Measurements from ENCODE around the gene NRK.
"Not testable (repeated sequence)": the region's sequence is repeated elsewhere in the genome, so short reads cannot be mapped to it uniquely, and the experiment has no call there.

The NRK gene, protein sequence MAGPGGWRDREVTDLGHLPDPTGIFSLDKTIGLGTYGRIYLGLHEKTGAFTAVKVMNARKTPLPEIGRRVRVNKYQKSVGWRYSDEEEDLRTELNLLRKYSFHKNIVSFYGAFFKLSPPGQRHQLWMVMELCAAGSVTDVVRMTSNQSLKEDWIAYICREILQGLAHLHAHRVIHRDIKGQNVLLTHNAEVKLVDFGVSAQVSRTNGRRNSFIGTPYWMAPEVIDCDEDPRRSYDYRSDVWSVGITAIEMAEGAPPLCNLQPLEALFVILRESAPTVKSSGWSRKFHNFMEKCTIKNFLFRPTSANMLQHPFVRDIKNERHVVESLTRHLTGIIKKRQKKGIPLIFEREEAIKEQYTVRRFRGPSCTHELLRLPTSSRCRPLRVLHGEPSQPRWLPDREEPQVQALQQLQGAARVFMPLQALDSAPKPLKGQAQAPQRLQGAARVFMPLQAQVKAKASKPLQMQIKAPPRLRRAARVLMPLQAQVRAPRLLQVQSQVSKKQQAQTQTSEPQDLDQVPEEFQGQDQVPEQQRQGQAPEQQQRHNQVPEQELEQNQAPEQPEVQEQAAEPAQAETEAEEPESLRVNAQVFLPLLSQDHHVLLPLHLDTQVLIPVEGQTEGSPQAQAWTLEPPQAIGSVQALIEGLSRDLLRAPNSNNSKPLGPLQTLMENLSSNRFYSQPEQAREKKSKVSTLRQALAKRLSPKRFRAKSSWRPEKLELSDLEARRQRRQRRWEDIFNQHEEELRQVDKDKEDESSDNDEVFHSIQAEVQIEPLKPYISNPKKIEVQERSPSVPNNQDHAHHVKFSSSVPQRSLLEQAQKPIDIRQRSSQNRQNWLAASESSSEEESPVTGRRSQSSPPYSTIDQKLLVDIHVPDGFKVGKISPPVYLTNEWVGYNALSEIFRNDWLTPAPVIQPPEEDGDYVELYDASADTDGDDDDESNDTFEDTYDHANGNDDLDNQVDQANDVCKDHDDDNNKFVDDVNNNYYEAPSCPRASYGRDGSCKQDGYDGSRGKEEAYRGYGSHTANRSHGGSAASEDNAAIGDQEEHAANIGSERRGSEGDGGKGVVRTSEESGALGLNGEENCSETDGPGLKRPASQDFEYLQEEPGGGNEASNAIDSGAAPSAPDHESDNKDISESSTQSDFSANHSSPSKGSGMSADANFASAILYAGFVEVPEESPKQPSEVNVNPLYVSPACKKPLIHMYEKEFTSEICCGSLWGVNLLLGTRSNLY (N-terminal part only)

DNA sequence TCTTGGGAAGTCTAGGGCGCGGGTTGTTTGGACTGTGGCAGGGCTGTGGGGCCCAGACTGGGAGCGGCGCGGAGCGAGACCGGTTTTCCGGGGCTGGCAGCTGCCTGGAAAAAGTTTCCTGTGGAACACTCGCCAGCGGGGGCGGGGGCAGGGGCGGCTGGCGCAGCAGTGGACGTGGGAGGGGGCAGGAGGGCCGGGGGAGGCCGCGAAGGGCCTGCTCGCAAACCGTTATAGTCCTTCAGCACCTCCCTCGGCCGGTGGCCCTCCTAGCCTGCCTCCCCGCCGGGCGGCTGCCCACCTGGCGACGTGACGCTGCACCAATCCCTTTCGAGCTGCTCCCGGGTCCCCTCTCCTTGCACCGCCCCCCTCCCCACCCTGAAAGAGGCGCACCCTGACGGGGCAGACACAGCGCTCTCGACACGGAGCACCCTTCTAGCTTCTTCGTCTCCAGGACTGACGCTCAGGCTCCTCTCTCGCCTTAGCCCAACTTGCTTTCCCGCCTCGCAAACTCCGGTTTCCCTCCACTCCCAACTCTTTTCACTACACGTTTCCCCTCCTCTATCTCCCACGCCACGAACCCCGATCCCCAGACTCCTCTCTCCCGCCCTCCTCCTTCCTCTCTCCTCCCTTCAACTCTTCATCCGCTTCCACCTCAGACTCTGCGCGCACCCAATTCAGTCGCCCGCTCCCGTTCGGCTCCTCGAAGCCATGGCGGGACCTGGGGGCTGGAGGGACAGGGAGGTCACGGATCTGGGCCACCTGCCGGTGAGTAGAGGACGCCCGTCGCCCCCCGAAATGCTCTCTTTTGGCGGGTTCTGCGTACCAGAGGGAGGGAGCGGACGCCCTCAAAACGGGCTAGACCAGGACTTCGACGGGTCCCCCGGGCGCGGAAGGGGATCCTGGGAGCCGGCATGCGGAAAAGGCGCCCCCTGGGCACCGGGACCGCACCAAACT is at the start of gene NRK:
NRK (plus strand) TSS at position 402 of the 954 bp plus-strand sequence; CDS start at position 709, 307 bp downstream.
- no peak for DNase-seq (ENCODE audit: low spot score)

DNA sequence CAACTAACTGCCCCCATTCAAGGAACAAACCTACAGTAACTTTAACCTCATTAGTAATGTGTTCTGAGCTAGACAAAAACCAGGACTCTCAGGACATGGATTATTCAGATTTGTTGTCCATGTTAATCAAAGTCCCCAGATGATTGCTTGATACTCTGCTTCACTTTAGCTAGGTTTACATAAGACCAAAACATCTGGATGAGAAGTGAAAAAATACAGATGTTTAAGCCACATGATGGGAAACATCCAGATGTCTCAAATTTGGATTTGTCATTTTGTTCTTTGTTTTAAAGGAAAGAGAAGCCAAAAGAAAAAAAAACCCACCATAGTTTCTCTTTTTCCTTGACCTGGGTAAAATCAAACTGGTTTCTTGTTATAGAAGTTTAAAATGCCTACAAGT is 48.5 kb upstream of the NRK start:
- no peak for DNase-seq (ENCODE audit: low spot score)

DNA sequence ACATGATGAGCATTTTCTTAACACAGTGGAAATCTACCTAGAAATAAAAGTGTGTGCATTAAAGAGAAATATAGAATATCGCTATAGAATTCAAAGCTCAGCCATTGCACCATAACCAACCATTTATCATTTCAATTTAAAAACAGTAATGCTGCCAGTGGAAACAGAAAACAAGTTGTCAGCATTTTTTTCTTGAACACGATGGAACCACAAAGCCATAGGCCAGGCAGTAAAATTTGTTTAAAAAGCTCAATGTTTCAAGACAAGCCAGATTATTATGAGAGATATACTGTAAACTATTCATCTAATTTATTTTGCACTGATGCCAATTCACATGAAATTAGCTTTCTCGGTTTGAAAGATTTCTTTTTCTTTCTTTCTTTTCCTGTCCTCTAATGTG is 46.7 kb upstream of the NRK start:
- DNase-seq (ENCODE audit: low spot score): no peak

DNA sequence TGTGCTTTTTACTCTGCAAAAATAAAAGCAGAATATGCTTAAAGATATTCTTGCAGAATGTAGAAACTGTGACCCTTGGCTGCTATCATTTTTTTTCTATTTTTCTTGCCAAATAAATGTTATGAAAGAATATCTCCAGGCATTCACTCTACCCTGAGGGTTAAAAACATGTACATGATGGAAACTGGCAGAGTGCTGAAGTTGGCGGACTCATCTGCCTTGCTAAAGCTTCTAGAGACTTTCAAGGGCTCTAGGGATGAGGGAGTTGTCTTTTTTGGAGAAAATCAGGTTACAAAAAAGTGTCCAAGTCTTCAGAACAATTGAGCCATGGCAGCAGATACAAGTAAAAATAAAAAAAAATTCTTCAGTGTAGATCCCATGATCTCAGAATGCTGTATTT is 40.5 kb upstream of the NRK start:
- DNase-seq (ENCODE audit: low spot score): no peak

DNA sequence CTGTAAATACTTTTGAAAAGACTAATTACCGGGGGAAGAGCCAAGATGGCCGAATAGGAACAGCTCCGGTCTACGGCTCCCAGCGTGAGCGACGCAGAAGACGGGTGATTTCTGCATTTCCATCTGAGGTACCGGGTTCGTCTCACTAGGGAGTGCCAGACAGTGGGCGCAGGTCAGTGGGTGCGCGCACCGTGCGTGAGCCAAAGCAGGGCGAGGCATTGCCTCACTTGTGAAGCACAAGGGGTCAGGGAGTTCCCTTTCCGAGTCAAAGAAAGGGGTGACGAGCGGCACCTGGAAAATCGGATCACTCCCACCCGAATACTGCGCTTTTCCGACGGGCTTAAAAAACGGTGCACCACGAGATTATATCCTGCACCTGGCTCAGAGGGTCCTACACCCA is 25.5 kb upstream of the NRK start:
- not testable (repeated sequence) for DNase-seq (ENCODE audit: low spot score)

DNA sequence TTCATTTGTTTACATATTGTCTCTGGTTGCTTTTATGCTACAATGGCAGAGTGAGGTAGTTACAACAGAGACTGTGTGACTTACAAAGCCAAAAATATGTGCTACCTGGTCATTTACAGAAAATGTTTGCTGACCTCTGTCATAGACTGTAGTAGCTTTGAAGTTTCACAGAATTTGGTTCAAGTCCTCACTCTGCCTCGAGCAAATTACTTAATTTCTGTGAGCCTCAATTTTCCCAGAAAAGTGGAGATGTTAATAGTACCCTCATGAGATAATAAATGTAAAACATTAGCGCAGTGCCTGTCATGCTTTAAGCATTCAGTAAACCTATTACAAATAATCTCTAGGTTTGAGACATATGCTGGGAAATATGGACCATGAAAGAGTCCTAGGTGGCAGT is 18.4 kb upstream of the NRK start:
- no peak for DNase-seq (ENCODE audit: low spot score)

DNA sequence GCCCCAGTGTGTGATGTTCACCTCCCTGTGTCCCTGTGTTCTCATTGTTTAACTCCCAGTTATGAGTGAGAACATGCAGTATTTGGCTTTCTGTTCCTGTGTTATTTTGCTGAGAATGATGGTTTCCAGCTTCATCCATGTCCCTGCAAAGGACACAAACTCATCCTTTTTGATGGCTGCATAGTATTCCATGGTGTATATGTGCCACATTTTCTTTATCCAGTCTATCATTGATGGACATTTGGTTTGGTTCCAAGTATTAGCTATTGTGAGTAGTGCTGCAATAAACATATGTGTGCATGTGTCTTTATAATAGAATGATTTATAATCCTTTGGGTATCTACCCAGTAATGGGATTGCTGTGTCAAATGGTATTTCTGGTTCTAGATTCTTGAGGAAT is 16.7 kb upstream of the NRK start:
- DNase-seq (ENCODE audit: low spot score): not testable (repeated sequence)

DNA sequence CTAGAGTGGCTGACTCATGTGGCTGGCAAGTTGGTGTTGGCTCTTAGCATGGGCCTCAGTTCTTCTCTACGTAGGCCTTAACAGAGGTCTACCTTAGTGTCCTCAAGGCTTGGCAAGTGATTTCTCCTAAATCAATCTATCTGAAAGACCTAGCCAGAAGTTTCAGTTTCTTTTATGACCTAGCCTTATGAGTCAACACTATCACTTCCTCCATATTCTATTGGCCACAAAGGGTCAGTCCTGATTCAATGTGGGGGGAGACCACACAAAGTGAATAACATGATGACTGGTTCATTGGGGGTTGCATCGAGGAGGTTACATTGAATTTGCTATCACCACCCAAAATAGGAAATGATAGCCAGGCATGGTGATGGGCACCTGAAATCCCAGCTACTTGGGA is 5.8 kb upstream of the NRK start:
- DNase-seq (ENCODE audit: low spot score): no peak

DNA sequence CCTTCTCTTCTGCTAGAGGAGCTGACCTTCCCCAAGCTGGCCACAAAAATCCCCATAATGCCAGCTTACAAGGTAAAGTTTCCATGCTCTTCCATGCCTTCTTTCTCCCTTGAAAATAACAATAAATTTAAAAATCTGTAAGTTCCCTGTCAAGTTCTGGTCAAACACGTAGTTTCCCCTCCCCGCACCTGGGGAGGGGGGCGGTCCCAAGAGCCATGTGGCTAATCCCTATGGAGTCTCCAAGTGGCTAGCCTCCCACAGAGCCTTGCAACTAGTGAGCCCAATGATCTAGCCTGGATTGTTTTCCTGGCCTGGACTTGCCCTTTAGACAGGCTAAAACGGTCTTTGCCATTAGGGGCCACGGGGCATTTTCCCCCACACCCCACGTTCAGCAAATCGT is 2.1 kb upstream of the NRK start:
- DNase-seq (ENCODE audit: low spot score): no peak

DNA sequence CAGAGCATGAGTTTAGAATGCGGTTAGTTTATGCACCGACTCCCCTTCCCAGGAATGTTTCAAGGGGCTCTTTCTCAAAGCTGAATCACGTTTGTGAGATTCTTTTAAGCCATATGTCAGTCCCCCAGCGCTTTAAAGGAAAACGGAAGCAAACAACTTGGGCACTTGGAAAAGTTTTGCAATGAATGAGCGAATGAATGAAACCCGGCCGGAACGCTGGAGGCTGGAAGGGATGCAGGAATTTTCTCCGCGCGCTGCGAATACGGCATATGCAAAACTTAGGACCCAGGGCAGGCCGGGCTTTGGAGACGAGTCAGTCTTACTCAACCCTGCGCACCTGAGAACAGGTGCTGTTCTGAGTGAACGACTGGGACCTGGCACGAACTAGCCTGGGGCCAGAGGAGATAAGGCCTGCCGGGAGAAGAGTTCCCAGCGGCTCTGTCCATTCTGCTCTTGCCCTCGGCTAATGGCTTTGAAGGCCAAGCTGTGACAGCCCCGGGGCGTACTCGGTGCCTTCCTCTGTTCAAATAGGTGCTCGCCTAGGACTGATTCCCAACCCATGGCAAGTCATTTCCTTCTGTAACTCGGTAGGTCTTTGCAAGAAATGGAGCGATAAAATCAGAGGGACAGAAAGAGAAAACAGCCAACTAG is 743 bp upstream of the NRK start:
- DNase-seq (ENCODE audit: low spot score): no peak

DNA sequence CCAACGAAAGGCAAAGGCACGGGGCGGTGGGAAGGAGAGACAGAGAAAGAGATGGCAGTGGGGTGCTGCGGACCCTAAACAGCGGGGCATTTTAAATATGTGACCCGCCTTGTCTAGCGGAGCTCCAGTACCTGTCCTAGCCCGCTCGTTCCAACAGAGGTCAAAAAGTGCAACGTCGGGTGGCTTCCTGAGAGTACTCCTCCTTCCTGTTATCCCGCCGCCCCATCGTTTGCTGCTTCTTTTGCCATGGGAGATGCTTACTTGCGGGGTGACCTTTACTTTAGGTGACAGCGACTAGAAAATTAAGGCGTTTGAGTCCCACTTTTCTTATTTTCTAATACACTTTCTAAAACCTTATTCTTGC is 735 bp downstream of the NRK start:
- no peak for DNase-seq (ENCODE audit: low spot score)

DNA sequence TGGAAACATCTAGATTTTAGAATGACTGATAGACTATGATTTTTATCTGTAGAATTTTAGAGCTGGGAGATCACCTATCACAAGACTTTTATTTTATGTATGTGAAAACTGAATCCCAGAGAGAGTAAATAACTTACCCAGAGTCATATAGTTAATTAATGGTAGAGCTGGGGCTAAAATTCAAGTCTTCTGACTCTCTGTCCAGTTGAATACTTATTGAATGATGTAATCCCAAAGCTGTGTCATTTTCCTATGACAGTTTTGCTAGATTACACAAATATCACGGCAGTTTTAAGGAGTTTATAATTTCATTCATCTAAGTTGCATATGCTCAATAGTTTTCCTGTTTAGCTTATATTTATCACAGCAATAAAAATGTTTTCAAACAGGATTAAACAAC is 6.7 kb downstream of the NRK start:
- DNase-seq (ENCODE audit: low spot score): no peak

DNA sequence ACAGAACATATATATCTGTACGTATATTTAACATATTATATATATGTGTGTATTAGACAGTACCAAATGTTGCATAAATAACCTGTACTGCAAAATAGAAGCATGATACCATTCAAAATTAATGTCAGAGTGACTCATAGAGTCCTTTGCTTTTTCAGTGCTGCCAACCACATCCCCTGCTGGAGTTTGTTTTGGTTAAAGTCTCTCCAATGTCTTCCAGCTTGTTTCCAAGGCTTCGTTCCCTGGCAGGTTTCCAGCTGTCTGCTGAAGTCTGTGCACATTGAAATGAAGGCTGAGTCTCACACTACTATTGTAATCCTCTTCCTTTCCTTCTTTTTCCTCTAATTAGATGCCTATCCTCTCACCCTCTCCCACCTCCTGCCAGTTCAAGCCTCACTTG is 14.9 kb downstream of the NRK start:
- DNase-seq (ENCODE audit: low spot score): no peak

DNA sequence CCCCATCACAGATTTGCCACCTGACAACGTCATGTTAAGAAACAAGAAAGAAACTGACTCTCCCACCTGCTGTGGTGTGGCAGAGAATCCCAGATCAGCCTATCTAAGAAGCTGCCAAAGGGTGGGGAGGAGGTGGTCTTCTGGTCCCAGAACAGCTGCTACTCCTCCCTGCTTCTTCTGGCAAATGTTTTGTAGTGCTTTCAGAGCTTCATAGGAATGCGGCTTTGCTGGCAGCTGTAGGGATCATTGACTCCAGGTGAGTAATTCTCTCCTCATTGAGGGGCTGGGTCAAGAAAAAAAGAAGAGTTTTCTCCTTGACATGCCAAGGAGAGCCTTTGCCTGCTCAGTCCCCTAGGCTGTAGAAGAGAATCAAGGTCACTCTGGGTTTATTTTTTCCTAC is 23.3 kb downstream of the NRK start:
- DNase-seq (ENCODE audit: low spot score): no peak

DNA sequence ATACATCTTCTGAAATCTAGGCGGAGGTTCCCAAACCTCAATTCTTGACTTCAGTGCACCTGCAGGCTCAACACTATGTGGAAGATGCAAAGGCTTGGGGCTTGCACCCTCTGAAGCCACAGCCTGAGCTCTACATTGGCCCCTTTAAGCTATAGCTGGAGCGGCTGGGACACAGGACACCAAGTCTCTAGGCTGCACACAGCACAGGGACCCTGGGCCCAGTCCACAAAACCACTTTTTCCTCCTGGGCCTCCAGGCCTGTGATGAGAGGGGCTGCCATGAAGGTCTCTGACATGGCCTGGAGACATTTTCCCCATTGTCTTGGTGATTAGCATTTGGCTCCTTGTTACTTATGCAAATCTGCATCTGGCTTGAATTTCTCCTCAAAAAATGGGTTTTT is 27.8 kb downstream of the NRK start:
- not testable (repeated sequence) for DNase-seq (ENCODE audit: low spot score)

DNA sequence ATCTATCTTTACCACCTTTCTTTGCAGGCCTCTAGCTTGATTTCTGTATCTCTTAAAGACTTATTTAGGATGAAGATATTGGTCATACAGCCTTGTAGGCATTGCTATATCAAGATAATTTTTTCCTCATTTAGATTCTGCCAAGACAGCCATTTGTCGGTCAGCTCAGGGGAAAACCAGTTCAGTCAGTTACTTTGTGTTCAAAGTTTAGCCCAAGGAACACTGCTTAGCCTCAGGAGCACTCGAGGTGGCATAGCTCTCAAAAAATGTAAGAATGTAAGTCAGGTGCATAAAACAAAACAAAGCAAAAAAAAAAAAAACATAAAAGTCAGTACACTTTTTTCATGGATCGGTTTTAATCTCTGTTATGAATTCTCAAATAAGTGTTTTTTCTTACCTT is 43.4 kb downstream of the NRK start:
- no peak for DNase-seq (ENCODE audit: low spot score)

DNA sequence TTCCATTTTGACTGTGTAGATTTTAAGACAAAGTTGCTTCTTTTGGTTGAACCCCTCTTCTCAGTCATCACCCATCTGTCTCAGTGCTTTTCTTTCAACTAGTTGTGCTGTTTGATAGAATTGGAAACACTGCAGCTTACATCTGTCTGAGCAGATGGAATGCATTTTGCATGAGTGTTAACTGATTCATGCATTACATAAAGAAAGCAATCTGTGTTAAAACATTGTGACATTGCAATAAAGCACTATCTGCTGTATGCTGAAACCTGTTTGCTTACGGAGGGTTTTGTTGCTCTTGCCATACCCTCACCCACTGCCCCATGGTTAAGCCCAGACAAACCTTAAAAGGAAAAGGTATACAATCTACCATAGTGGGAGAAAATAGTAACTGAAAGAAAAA is 47.4 kb downstream of the NRK start:
- no peak for DNase-seq (ENCODE audit: low spot score)

DNA sequence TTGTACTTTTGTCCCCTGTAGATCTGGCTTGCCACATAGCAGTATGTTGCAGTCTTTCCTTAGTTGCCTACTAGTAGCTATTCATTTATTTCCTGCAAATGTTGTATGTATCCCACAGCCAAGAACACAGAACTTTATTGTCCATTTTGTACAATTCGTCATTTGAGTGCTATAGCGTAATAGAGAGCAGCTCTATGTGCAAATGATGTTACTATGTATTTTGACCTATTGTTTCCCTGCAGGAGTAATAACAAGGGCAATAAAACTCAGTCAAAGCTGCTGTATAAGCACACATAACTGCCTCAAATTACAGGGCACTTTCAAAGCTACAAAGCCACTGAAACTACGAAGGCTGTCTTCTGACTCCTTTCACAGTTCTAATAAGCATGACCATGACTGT is 48.1 kb downstream of the NRK start:
- no peak for DNase-seq (ENCODE audit: low spot score)

DNA sequence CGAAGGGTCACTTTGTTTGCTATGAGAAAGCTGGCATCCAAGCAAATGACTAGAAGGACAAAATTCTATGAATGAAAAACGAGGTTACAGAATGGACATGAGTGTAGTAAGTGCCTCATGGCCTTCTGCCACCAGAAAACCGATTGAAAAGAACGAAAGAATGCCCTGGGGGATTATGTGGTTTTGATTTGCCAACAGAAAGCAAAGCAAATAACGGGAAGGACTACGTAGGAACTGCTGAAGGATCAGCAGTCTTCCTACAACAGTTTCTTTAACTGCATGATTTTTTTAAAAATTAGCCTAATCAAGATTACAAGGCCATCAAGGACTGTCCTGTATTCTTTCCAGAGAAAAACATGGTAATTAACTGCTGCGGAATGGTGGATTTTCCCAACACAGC is 50.6 kb downstream of the NRK start:
- no peak for DNase-seq (ENCODE audit: low spot score)

DNA sequence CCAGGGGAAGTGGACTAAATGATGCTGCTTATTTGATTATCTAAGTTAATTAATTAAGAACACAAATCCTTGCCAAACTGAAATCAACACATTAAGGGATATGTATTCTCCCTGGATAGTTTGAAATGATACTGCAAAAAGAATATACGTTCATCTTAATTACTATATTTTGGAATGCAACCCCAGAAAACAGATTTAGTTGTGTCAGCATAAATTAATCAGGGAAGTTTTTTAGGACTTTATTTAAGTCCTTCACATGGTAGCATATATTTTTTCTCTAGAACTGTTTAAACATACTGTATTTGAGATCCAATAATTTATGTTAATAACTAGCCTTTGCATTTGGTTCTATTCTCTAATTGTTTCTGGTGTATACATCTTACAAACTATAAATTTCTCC is 52.5 kb downstream of the NRK start:
- DNase-seq (ENCODE audit: low spot score): no peak

DNA sequence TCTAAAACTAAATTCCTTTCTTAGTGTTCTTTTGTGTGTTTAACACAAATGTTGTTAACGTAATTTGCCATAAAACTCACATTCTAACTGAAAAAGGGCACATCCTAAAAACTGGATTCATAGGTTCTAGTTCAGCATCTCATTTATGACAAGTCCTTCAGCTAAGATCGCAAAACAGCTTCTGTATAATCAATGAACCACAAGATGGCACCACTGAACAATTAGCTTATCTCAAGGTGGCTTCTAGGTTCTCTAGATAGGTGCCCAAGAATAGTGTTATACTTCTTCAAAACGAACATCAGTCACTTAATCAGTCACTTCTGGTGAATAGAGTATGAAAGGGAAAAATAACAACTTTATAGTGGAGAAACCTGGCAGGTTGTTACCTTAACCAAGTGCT is 54.3 kb downstream of the NRK start:
- DNase-seq (ENCODE audit: low spot score): peak; percentile 2
